B cell (primary cell): ENCODE data around the gene TLE2.

ENCODE experiments used
- CTCF ChIP-seq: fragments of 200-600 bp; IDR thresholded peaks from one replicate; pipeline ENCODE4 v1.8.0; 2022; ENCODE audit warnings: antibody characterized with exemption, mild to moderate bottlenecking
- EZH2 ChIP-seq: IDR thresholded peaks from 2 replicates; pipeline ENCODE4 v1.6.1; 2012; ENCODE audit warnings: borderline replicate concordance, low read depth, mild to moderate bottlenecking, moderate library complexity, low read length; ENCODE audit not compliant: insufficient read depth, poor library complexity, severe bottlenecking

- TF ChIP-seq CTCF: no peak
- no peak for TF ChIP-seq EZH2
Measured at GRCh38 chr19:2978166-2978767, 50.8 kb downstream of the TLE2 start.
